HG02571 (cell line): Measurements from ENCODE around the gene CHST5.

Experiments
- ATAC-seq: cut with Tn5 transposase; IDR thresholded peaks from one replicate; pipeline ENCODE4 v1.9.1; 2021; ENCODE audit warnings: mild to moderate bottlenecking, moderate library complexity; ENCODE audit not compliant: unreplicated experiment

Gene CHST5

DNA sequence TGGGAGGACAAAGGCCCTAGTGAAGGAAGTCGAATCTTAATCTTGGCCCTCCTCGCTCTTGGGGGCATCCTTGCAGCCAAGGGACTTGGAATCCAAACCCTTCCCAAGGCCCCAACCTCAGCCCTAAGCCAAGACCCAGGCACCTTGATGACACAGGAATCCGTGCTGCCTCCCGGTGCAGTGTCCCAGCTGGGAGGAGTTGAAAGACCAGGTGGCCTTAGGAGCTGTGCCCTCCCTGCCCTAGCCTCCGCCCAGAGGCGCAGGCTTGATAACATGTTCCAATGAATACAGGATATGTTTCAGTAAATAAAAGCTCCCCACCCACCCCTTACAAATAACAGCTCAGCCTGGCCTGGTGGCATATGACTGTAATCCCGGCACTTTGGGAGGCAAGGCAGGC is at the start of gene CHST5:
Gene CHST5 (minus strand): TSS at position 208 of the 400 bp plus-strand sequence. CDS start 5,724 bp downstream, outside the sequence.
- ATAC-seq, result no peak

DNA sequence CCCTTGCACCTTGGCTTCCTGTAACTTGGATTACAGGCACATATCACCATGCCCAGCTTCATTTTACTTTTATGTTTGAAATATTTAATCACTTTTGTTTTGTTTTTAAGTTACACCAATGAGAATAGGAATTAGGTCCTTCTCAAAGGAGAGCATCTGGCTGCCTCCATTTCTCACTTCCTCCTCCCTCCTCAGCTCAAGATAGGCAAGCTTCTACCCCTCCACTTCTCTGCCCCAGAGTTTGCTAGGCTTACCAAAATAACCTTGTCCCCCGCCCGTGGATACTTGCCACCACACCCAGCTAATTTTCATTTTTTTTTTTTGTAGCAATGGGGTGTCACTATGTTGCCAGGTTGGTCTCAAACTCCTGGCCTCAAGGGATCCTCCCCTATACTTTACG is 48.2 kb upstream of the CHST5 start:
- ATAC-seq, result no peak

DNA sequence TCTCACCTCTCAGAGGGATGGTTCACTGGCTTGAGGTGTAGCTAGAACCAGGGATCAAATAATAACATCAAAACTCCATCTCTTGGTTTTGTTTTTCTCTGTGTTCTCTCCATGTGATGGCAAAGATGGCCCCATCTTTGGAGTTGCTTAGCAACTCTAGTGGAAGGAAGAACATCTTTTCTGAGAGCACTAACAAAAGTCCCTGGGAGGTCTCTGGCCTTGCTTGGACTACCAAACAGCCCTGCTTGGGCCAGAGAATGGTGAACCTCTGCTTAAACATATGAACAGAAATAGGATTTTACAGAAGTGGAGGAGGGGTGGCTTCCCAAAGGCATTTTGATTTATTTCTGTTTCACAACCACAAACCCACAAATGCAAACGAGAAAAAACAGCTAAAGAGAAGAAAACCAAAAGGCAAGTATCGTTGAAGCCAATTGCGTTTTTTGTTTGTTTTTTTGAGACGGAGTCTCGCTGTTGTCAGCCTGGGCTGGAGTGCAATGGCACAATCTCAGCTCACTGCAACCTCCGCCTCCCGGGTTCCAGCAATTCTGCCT is 43.5 kb upstream of the CHST5 start:
- no peak for ATAC-seq

GRCh38 chr16:75578725-75579124 is 42.8 kb upstream of the CHST5 start:
- ATAC-seq, result no peak

DNA sequence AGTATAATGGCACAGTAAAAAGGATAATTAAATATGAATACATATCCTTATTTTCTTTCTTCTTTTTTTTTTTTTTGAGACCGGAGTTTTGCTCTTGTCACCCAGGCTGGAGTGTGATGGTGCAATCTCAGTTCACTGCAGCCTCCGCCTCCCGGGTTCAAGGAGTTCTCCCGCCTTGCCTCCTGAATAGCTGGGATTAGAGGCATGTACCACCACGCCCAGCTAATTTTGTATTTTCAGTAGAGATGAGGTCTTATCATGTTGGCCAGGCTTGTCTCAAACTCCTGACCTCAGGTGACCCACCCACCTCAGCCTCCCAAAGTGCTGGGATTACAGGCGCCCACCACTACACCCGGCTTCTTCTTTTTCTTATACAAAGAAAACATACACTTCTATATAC is 42.3 kb upstream of the CHST5 start:
- ATAC-seq, result no peak

- ATAC-seq, result peak; percentile 50
Measured at GRCh38 chr16:75576384-75576811, 40.5 kb upstream of the CHST5 start.

DNA sequence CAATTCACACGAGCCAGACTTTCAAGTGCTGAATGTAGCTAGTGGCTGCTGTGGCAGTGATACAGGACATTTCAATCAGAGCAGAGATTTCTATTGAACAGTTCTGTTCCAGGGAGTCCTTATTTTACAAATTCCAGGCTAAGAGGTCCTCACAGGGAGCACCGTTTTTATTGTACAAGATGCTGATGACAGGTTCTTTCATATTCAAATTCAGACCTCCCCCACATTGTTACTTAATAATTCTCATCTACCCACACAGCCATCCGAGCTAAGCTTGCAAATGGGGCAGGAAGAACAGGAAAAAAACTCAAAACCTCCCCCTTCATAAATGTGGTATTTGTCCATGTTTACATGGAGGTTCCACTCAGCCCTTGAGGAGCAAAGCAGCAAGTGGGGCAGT is 40.0 kb upstream of the CHST5 start:
- ATAC-seq, result no peak

GRCh38 chr16:75573955-75574354 is 38.0 kb upstream of the CHST5 start:
- ATAC-seq, result no peak

GRCh38 chr16:75572864-75573542 is 37.1 kb upstream of the CHST5 start:
- ATAC-seq, result no peak

DNA sequence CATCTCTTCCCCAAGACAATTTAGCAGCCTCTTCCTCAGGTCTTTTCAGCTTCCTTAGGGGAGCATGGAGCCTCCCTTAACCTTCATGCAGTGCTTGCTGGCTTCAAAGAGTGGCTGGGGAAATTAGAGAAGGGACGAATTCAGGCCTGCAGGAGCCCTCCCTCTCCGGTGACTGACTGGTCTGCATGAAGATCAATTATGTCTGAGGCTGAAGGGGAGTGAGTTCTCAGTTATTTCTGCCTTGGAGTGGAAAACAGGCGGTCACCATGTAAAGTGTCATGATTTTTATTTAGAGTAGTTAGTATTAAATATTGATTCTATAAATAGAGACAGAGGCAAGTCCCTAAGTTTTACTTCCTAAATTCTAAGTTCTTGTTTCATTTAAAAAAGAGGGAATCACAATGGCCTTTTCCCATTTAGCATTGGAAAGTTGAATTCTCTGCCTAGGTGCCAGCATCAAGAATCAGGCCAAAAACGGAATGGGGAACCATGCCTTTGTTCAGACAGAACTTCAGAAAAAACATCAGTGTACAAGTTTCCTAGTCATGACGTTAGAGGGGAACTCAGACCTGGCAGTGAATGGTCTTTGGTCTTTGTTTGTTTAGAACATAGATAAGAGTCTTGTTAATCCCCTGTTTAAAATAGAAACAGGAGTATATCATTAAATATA is 34.6 kb upstream of the CHST5 start:
- ATAC-seq, result no peak

- ATAC-seq, result no peak
Measured at GRCh38 chr16:75567911-75568310, 32.0 kb upstream of the CHST5 start.

DNA sequence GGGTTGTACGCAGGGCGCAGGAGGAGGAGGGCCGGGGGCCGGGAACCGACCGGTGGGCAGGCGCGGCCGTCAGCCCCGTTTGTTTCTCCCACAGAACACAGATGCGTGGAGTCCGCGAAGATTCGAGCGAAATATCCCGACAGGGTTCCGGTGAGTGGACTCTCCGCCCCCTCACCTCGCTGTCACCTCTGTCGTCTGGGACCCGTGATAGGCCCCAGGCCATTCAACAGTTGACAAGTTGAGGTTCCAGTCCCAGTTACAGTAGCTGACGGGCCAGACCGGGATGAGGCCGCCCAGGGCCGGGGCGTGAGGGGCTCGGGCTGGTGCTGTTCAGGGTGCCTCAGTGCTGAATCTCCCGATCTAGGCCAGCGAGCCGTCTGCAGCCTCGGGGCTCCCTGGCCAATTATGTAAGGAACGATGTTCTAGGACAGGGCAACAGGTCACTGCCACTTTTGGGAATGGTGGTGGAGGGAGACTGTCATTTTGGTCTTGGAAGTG is 30.9 kb upstream of the CHST5 start:
- ATAC-seq, result peak; percentile 1

- ATAC-seq, result peak; percentile 72
Measured at GRCh38 chr16:75566040-75566757, 30.3 kb upstream of the CHST5 start, which contains the start of gene GABARAPL2. Gene GABARAPL2 (plus strand): TSS chr16:75566379. CDS start chr16:75566487, 108 bp downstream.

DNA sequence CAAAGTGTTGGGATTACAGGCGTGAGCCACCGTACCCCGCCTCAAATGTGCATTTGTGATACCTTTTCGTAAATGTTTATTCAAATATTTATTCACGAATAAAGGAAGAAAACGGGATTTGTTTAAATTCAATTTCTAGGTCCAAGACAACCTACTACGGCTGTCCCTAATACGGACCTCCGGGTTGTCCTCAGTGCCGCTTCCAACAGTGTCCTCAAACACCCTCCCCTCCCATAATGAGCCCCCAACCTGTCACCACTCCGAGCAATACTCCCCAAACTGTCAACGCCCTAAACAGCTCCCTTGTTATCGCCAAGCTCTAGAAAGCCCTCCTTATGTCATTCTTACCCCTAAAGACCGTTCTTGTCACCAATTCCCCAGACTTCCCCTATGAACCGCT is 29.7 kb upstream of the CHST5 start:
- ATAC-seq, result peak; percentile 11

- no peak for ATAC-seq
Measured at GRCh38 chr16:75559564-75560372, 23.9 kb upstream of the CHST5 start.

DNA sequence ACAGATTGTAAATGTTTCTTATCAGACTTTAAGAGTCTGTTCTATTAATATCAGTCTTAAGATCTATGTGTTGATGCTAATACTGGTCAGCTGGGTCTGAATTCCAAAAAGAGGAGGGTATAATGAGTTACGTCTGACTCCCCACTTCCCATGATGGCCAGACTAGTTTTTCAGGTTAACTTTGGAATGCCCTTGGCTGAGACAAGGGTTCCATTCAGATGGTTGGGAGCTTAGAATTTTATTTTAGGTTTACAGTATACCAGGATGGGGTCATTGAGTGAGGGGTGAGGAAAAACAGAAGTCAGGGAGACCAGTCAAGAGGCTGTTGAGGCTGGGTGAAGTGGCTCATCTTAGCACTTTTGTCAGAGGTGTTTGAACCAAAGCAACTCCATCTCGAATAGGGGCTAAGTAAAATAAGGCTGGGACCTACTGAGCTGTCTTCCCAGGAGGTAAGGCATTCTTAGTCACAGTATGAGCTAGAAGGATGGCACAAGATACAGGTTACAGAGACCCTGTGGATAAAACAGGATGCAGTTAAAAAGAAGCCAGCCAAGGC is 23.0 kb upstream of the CHST5 start:
- ATAC-seq, result no peak

DNA sequence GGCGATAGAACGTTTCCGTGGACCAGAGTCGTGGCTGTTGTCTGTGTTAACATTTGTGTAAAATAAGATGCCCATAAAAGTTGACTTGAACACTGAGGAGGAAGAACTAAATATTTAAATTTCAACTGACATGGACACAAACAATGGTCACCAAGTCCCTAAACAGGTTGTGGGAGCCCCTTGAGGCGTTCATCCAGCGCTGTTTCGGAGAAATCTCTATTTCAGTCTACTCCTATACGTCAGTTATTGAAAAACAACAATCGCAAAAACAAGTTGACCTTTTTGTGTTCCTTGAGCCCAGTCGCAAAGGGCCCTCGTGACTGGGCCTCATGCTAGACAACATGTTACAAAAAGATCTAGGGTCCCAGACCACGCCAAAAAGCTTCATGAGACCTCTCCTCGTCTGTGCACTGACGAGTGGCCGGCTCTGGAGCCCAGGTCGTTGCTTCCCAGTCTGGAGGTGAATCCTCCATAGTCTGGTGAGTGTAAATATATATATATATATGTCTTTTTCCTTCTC is 20.6 kb upstream of the CHST5 start:
- no peak for ATAC-seq

DNA sequence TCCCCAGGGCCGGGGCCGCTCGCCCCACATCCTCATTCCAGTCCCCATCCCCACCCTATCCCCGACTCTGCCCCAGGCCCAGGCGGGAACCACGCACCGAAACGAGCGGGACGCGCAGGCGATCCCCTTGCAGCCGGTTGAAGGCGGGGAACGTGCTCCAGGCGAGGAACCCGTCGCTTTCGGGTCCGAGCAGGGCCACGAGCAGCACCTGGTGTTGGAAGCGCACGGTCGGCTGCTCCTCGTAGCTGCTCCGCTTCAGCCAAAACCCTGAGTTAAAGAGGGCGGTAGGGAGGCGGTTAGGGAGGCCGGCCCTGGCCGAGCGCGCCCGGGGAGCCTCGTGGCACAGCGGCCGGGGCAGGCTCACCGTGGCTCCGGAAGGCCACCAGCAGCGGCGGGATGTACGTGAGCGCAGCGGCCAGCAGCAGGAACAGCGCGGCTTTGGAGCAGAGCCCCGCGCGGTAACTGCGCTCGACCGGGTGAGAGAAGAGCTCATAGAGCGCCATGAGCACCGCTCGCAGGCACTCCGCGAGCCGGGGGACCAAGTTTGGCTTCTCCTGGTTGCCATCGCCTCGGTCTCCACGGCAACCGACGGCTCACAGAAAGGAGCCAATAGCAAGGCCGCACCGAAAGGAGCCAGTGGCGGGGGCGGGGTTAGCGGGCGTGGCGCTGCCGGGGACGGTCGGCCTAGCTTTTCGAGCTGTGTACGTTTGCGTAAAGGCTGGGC is 20.0 kb upstream of the CHST5 start, which contains the start of gene TMEM231:
Gene TMEM231 (minus strand): TSS at position 546 of the 724 bp plus-strand sequence. CDS start 43 bp downstream, at position 503.
- ATAC-seq, result peak; percentile 97

DNA sequence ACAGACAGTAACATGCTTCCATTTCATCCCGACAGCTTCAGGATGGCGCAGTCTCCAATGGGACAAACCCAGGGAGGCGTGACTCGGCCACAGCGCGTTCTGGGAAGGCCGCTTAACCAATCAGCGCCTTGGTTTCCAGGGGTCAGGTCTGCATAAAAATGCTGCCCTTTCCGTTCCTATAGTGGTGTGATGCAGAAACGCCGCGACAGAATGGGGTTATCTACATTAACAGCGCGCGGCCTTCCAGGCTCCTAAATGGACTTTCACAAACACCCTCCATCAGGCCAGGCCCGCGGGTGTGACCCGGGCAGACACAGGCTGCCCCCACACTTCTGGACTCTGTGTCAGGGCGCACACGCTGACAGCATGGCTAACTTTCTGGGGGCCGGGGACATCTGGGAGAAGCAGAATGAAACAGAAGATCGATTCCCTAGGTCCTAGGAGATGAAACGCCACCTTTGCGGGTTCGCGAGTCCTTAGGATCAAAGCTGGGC is 19.4 kb upstream of the CHST5 start:
- peak; percentile 31 for ATAC-seq
